ENCODE measurements around the gene NTN5. TPM values are rescaled to one million over a fixed set of nuclear protein-coding genes. Genes with fewer than 3 reads are reported as not detected.

The NTN5 gene
- total RNA-seq, 2 donors from 2014 or later: 1.9 to 2.1 TPM

DNA sequence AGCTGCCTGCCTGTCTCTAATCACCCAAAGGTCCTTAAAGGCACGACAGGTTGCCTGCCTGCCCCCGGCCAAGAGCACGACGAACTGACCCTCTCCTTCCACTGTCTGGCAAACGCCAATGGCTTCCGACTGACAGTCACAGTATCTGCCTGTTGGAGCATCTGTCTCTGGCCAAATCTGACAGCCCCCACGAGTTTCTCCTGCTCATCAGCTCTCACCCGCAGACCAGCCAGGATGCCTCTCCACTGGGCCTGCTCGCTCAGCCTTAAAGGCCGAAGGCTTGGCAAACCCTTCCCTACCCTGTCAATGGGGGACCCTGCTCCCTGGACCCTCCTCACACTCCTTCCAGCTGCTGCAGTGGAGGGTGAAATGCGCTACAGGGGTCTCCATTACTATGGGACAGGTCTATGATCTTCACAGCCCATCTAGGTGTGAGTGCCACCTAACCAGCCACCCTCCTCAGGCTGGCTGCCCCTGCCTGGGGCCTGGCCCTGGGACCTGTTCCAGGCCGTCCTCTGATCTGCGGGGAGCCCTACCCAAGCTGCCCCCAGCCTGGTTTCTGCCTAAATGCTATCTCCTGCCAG lies 58.9 kb downstream of the NTN5 start:
- H3K27me3 Mint-ChIP-seq (ENCODE audit: low read depth): no peaks in the 10 kb centered on the region
- H3K36me3 Mint-ChIP-seq (ENCODE audit: insufficient read depth in 2 of 2): peaks cover 10 to 25% of the 10 kb centered on the region in 2 donors
- H3K4me1 Mint-ChIP-seq (ENCODE audit: low read depth): peaks cover 28% of the 10 kb centered on the region
- H3K4me3 Mint-ChIP-seq: no peak overlapping the region
- peak in 1 of 2 donors; percentile 12 for ATAC-seq (replicated peaks in 1 of 2)
- no peaks in the 10 kb centered on the region for H3K9me3 Mint-ChIP-seq
- no peak for DNase-seq
- peak overlapping the region; percentile 14 for H3K27ac Mint-ChIP-seq

DNA sequence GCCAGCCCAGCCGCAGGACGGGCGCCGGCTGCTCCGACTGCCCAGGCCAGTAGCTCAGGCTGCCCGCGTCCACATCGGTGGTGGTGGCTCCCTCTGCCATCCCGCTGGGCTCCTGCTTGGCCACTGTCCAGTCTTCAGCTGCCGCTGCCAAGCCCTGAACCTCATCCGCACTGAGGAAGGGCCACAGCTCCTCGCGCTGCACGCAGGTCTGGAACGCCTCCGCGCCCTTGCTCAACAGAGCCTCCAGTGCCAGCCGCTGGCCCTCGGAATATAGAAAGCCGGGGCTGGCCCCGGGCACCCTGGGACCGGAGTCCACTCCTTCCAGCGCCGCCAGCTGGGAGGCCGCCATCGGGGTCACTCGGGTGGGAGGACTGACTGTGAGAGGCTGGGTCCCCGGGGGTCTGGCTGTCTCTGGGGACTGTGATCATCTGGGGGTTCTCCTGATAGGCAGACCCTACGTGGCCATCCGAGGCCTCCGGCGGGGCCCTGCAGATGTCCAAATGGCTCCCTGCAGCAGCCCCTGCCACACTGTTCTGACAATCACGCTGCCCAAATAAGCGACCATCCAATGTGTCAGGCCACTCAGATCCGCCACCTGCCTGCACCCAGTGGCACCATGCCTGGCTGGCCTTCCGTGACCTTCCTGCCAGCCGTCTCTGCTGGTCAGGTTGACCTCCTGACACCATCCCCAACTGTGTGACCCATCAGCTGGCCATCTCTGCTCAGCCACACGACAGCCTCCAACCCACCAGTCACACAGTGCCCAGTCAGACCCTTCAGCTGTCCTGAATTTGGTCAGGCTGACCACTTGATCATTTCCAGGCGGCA lies 59.6 kb downstream of the NTN5 start:
- Mint-ChIP-seq H3K9me3 (no peaks in the 10 kb centered on the region), H3K36me3 (ENCODE audit: insufficient read depth in 2 of 2) (peaks cover 5 to 20% of the 10 kb centered on the region in 2 donors), H3K27ac (no peak overlapping the region), H3K27me3 (ENCODE audit: low read depth) (no peaks in the 10 kb centered on the region), H3K4me3 (no peak overlapping the region), H3K4me1 (ENCODE audit: low read depth) (peaks cover 23% of the 10 kb centered on the region)
- DNase-seq (no peak), ATAC-seq (replicated peaks in 1 of 2) (peak in 1 of 2 donors; percentile 17)

DNA sequence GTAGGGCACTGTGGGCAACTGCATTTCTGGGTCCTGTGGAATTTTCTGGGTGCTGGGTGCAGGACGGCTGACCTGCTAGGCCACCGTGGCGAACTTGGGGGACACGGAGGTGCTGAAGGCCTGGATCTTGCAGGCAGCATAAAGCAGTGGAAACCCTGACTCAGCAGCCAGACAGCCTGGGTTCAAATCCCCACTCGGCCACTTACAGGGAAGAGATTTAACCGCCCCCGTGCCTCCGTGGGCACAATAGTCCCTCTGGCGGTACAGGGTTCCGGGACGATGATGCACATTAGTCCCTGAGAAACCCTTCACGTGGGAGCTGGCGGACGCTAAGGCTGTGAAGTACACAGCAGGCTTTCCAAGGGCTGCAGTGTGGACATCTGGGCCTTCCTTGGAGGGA lies 60.9 kb downstream of the NTN5 start:
- H3K4me1 Mint-ChIP-seq (ENCODE audit: low read depth): peaks cover 9% of the 10 kb centered on the region
- H3K27me3 Mint-ChIP-seq (ENCODE audit: low read depth): no peaks in the 10 kb centered on the region
- H3K4me3 Mint-ChIP-seq: no peak overlapping the region
- H3K36me3 Mint-ChIP-seq (ENCODE audit: insufficient read depth in 2 of 2): peaks cover 5 to 12% of the 10 kb centered on the region in 2 donors
- ATAC-seq (replicated peaks in 1 of 2) (no peak), DNase-seq (no peak)
- H3K27ac Mint-ChIP-seq: peak overlapping the region; percentile 68
- no peaks in the 10 kb centered on the region for H3K9me3 Mint-ChIP-seq

Other genes starting within 250 kb of the NTN5 start
- gene GRWD1, start 227.0 kb downstream of the NTN5 start, total RNA-seq: 10 to 100 TPM; 27.0 to 38.2 TPM
- gene KCNJ14, start 217.4 kb downstream of the NTN5 start, total RNA-seq: 1 to 10 TPM; 3.2 to 5.0 TPM
- gene CYTH2, start 203.6 kb downstream of the NTN5 start, total RNA-seq: 10 to 100 TPM; 59.4 to 68.3 TPM
- 1 to 10 TPM; 6.0 to 6.6 TPM for gene LMTK3, start 161.2 kb downstream of the NTN5 start, total RNA-seq
- not detected for gene SULT2B1, start 120.8 kb downstream of the NTN5 start, total RNA-seq
- gene SPACA4, start 66.3 kb downstream of the NTN5 start, total RNA-seq: not detected
- 1 to 10 TPM; 7.5 to 8.5 TPM for gene FAM83E, start 57.9 kb downstream of the NTN5 start, total RNA-seq
- gene RPL18, start 53.8 kb downstream of the NTN5 start, total RNA-seq: 1,000 to 10,000 TPM; 1,953 to 2,080 TPM
- 10 to 100 TPM; 26.9 to 27.2 TPM for gene SPHK2, start 53.5 kb downstream of the NTN5 start, total RNA-seq
- gene DBP, start 35.6 kb downstream of the NTN5 start, total RNA-seq: 10 to 100 TPM in 1 of 2 donors, 1 to 10 TPM in 1; 8.2 to 13.4 TPM
- gene CA11, start 26.8 kb downstream of the NTN5 start, total RNA-seq: 10 to 100 TPM; 10.5 to 11.9 TPM
- gene FUT2, start 23.0 kb upstream of the NTN5 start, total RNA-seq: not detected
- gene MAMSTR, start 46.7 kb upstream of the NTN5 start, total RNA-seq: under 1 TPM; 0.69 to 0.89 TPM
- gene RASIP1, start 67.6 kb upstream of the NTN5 start, total RNA-seq: under 1 TPM; 0.53 to 0.86 TPM
- gene IZUMO1, start 73.9 kb upstream of the NTN5 start, total RNA-seq: under 1 TPM; 0.14 to 0.32 TPM
- under 1 TPM; 0.29 to 0.32 TPM for gene FUT1, start 79.6 kb upstream of the NTN5 start, total RNA-seq
- gene FGF21, start 82.5 kb upstream of the NTN5 start, total RNA-seq: not detected
- gene BCAT2, start 138.0 kb upstream of the NTN5 start, total RNA-seq: 10 to 100 TPM; 42.1 to 49.5 TPM
- gene HSD17B14, start 163.5 kb upstream of the NTN5 start, total RNA-seq: 1 to 10 TPM; 2.0 to 3.2 TPM
- gene PLEKHA4, start 195.6 kb upstream of the NTN5 start, total RNA-seq: 10 to 100 TPM; 16.2 to 24.5 TPM
- 100 to 1,000 TPM; 130 to 153 TPM for gene PPP1R15A, start 199.4 kb upstream of the NTN5 start, total RNA-seq
- 1 to 10 TPM in 1 of 2 donors, under 1 TPM in 1; 0.79 to 3.3 TPM for gene TULP2, start 225.7 kb upstream of the NTN5 start, total RNA-seq
- 100 to 1,000 TPM; 168 to 183 TPM for gene NUCB1, start 227.3 kb upstream of the NTN5 start, total RNA-seq

All from activated T-cell treated with anti-CD3 and anti-CD28 coated beads, Interleukin-2, amount 50 U/mL, for 72 hours (primary cell).